GDM1 (cell line): ENCODE data around the gene NEK9.

Experiments
- DNase-seq: peaks from one replicate; lab custom pipeline; 2025; lab: John Stamatoyannopoulos, UW

The NEK9 gene

DNA sequence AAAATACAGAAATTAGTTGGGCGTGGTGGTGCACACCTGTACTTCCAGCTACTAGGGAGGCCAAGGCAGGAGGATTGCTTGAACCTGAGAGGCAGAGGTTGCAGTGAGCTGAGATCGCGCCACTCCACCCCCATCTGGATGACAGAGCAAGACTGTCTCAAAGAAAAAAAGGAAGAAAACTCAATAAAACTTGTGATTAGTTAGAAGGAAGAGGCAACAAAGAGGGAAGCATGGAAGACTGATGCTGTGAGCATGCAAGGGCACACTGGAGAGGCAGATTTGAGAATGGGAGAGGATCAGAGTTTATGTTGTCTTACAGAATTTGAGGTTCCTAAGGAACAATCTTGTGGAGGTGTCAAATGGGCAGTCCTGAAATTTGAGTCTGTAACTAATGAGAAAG is 60.2 kb downstream of the NEK9 start:
- no peak for DNase-seq

DNA sequence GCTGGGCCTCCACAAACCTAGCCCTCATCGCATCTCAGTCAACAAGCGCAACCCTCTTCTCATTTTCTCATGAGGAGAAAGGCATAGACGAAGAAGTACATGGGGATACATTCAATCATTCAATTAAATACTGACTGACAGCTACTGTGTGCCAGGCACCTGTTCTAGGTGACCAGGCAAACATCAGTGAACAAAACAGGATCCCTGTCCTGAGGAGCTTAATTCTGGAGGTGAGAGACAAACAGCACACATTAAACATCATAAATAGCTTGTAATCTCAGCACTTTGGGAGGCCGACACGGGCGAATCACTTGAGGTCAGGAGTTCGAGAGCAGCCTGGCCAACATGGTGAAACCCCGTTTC is 62.7 kb downstream of the NEK9 start:
- no peak for DNase-seq

DNA sequence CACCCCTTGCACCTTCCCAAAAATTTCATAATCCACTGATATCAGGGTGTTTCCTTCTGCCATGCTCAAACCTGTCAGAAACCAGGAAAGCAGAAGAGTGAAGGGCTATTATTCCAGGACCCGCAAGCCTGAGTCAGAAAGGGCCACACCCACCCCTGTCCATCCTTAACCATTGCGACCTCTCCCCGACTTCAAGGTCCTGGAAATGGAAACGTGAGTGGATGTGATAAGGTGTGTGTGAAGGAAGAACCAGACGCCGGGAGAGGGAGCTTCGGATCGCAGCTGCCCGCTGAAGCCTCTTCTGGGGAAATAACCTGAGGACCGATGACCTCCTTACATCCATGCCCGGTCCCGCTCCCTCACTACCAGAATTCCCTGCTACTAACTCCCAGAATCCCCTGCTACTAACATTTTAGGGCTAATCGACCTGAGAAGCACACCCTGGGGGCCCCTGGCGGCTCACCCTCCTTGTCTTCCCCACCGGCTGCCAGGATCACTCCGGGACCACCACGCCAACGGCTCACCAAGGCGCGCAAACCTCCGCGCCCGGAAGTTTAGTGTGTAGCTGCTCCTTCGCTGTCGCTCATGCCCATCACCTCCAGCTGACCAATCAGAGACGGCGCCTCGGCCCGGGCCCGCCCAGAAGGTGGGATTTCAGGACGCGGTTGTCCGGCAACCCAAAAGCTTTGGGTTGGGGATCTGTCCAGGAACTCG is 63.2 kb downstream of the NEK9 start, which contains the start of gene ACYP1:
Gene ACYP1, minus strand, starts transcription at position 534 of the 714 bp plus-strand sequence. Its CDS starts 471 bp downstream, at position 63.
- peak; percentile 84 for DNase-seq

DNA sequence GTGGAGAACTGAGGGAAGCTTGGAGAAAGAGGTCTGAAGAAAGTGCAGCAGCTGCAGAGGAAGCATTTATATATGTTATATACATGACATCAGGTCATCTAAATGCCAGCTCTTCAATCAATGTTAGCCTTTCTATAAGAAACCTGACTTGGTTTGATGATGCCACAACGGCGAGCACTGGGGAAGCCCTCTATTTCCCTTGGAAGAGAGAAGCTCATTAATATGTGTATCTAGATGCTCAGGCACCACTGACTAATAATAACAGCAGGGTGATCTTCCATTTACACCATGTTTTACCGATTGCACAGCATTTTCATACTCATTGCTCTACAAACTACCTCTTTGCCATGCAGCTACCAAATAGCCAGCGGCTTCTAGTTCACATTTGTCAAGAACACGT is 63.8 kb downstream of the NEK9 start:
- no peak for DNase-seq

DNA sequence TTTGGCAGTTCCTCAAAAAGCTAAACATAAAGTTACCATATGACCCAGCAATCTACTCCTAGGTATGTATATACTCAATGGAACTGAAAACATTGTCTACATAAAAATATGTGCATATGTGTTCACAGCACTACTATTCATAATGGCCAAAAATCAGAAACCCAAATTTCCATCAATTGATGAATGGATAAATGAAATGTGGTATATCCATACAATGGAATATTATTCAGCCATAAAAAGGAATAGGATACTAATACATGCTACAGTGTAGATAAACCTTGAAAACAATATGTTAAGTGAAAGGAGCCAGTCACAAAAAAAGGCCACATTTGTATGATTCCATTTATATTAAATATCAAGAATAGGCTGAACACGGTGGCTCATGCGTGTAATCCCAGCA is 66.4 kb downstream of the NEK9 start:
- DNase-seq, result no peak

DNA sequence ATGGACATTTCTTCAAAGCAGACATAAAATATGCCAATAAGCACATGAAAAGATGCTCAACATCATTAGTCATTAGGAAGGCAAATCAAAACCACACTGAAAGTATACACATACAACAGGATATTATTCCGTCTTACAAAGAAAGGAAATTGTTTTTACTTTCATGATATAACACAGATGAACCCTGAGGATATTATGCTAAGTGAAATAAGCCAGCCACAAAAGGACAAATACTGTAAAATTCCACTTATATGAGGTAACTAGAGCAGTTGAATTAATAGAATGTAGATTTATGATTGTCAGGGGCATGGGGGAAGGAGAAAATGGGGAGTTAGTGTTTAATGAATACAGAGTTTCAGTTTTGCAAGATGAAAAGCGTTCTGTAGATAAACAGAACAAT is 67.2 kb downstream of the NEK9 start:
- DNase-seq, result no peak

DNA sequence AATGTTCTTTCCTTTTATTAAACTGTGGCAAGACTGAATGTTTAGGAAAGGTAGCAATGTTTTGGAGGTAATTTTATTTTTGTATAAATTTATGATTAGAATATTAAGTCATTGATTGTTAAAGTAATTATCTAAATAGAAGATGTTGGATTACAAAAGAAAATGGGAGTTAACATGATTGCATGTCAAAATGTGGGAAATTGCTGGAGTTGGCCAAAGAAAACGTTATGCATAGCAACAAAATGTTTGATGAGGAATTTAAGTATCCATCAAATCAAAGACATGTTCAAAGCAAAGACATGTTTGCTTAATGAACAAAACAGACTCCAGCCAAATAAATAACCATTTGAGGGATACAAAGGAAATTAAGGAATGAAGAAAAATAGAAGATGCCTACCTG is 72.4 kb downstream of the NEK9 start:
- no peak for DNase-seq

DNA sequence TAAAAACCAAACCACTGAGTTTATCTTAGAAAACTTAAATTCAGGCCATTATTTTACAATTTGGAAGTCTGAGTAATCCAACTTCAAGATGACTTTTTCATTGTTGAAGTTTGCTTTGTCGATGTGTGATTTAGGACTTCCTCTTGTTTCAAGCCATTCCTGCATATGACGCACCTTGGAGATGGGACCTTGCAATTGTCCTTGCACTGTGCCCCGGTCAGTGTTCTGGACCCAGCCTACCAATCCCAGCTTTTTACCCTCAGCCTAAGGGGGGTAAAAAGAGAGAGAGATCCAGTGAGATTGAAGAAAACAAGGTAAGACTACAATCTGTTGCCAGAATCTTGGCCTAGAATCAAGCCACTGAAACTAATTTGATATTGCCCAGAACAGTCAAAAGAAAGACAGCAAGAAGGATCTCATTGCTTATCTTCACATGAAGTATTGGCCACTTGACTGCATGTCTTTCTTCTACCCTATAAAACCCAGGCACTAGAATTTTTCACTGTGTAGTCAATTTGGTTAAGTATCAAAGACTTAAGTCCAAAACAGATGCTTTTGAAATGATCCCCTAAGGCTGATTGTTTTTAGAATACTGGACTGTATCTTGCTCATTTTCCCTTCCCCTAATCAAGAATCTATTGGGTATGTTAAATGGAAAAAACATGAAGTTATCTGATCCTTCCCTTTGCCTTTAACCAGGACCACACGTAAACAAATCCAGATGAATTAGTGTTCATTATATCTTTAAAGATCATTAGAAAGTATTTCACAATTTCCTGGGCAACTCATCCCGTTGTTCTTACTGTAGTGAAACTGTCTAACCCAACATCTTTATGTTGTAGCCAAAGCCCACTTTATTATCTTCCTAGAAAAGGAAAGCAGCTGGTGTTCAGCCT is 73.2 kb downstream of the NEK9 start:
- no peak for DNase-seq

DNA sequence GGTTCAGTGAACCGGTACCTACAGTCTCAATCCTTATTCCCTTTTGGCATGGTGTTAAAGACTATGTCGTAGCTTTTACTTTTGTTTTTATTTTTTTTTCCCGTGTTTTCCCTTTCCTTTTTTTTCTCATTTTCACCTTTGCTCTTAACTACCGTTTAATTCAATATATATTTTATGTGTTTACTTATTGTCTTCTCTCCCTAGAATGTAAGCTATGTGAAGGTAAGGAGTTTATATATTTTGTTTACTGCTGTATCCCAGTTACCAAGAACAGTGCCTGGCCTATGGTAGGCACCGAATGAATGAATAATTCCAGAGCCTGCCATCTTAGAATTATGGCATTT is 75.3 kb downstream of the NEK9 start:
- DNase-seq, result no peak

DNA sequence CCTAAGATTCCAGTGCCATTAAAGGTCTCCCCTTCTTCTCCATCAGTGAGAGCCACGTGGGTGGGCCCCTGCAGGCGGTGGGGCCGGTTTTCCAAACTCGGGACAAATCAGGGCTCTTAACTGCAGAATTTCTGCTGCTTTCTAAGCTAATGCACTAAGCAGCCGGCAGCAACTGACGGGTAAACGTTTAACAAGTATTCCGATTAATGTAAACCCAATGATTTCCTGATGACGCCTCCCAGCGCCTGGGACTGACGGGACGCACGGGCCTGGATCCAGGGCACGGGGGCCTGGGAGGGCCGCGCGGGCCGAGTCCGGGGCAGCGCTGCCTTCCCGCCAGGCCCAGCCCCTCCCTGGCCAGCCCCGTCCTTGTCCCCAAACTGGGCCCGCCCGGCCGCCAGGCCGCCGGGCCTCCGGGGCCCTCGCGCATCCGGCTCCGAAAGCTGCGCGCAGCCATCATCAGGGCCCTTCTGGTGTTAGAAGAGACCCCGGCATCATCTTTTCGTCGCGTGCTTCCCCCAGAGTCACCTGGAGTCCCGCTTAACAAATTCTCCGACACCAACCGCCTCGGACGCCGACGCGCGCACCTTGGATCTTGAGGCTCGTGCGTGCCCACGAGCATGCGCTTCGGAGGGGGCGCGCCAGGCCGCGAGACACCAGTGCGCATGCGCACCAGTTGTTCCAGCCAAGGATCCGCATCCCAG is 75.8 kb downstream of the NEK9 start, which contains the start of gene MLH3:
Gene MLH3, minus strand, starts transcription at position 616 of the 704 bp plus-strand sequence. CDS start 1,812 bp downstream, outside the sequence.
- DNase-seq, result peak; percentile 40

DNA sequence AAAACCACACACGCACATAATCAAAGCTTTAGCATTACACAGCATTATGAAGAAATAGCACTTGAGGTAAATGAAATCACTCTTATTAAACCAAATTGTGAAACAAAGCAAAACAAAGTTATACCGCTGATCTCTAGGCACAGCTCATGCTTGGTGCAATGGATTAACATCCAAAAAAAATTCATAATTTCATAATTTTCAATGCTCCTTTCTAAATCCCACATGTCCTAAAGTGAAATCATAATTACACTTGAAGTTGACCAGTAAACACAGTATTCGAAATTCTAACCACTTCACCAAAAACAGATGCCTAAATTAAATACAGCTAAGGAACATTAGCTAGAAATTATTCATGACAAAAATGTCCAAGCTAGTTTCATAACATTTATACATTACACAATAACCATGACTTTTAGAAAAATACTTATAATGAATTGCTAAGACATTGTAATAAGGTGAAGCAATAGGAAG is 77.1 kb downstream of the NEK9 start:
- DNase-seq, result no peak

DNA sequence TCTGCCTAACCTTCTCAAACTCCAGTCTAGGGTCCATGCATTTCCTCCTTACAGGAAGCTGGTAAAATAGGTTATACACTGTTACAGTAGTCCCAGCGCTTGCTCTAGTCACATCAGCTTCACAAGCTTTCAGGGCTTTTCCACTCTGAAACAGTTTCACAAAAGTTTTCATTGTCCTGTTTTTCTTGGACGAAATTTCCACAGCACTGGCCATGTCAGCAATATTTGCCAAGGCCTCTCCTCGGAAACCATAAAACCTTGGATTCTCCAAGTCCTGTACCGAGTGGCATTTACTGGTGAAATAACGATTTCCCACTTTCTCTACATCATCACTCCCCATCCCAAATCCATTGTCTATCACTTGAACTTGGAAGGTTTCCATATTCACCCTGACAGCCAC is 77.7 kb downstream of the NEK9 start:
- DNase-seq, result no peak

DNA sequence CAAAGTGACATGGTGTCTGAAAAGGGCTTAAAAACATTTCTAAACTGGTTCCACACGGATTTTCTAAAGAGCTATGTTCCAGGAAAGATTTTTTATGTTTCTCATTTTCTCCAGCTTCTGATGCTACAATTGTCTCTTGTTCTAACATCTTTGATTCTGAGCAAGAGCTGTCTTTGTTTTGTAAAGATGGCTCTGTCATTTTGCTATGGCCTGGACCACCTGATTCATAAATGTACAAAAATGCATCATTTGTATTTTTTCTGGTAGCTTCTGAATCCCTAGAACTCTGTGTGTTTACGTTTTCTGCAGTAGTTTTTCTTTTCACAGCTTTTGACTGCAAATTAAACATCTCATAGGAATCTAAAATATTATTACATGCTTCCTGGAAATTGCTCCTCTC is 78.7 kb downstream of the NEK9 start:
- DNase-seq, result no peak

DNA sequence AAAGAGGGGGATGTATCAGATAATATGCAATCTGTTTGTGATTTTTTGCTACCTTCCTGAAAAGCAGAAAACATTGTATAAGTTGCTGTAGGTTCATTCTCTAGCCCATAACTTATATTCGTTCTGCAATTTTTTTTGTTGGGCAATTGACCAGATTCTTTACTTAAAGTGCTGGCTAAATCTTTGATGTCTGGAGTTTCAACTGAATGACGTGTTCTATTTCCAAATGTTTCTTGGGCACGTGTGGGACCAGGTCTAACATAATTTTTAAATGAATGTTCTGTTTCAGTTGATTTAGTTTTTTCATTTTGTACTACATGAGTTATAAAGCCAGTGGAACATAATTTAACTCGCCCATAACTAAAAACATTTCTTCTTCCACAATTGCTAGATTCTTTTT is 79.3 kb downstream of the NEK9 start:
- DNase-seq, result no peak

DNA sequence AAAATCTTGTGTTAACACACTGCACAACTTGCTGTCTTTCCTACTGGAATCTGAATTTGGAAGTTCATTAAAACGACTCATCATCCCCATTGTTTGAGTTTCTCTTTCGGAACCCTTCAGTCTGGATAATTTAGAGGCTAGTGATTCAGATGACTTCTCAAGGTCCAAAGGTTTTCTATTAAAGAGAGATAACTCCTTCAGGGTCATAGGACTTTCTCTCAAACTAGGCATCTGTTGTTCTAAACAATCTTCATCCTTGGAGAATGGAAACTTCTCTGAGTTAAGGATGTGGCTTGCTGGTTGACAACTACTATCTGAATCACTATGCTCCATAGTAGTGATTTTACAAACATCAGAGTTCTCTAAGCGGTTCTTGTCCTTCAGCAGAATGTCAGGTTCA is 79.9 kb downstream of the NEK9 start:
- no peak for DNase-seq

DNA sequence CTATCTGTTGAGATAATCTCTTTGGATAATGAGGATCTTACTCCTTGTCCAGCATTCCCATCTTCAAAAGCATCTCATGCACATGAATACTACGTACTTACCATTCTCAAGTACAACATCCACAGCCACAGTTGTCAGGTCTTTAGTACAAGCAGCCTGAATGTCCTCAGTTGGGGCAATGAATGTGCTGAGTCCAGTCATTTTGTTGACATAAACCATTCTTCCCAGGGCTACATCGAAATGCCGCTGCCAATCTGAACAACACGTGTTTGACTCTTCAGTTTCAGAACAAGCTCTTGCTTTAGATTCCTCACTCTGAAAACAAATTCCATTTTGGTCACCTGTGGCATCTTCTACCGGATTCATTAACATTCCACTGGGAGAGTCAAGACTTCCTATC is 80.6 kb downstream of the NEK9 start:
- DNase-seq, result no peak

DNA sequence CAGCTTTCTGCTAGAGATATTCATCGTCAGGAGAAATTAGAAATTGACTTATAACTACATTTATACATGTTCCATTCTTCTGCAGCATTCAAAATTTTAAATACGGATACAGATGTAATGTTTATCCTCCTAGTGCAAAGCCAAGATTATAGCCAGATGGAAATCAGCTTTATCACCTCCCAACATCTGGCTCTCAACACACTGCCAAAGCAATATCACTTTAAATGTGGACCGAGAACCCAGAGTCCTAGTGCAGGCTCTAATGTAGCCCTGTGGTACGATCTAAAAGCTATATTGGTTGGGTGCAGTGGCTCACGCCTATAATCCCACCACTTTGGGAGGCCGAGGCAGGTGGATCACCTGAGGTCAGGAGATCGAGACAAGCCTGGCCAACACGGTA is 82.1 kb downstream of the NEK9 start:
- no peak for DNase-seq

DNA sequence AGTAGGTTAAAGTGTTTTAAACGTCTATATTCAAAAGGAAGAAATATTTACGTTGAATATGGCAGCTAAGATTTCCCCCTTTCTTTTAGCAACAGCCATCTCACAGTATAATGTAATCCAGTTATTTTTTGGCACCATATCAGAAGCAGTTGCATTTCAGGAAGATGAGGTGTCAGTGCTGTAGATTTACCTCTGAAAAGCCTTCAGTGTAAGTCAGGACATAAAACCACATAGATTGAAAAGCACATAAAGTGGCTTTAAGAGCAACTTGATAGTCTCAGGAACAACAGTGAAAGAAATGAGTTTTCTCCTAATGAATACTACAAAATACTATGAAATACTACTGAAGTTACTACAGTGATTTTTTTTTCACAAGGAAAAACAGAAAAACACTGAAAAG is 82.5 kb downstream of the NEK9 start:
- DNase-seq, result no peak

DNA sequence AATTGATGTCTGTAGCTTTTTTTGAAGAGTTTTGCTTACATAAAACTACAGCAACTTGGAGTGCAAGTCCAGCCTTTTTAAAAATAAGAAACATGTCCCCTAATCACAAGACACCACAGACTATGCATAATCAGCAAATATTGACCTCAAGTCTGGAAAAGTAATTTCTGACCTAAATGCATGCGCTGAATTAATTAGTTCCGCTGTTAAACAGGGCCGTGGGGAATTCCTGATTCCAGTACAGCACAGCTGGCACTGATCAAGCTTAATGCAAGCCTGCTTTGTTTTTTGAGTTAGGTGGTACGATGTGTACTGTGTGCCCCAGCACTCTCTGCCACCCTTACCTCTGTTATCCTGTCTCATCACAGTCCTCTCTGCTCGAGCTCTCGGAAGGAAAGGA is 84.8 kb downstream of the NEK9 start:
- DNase-seq, result no peak

DNA sequence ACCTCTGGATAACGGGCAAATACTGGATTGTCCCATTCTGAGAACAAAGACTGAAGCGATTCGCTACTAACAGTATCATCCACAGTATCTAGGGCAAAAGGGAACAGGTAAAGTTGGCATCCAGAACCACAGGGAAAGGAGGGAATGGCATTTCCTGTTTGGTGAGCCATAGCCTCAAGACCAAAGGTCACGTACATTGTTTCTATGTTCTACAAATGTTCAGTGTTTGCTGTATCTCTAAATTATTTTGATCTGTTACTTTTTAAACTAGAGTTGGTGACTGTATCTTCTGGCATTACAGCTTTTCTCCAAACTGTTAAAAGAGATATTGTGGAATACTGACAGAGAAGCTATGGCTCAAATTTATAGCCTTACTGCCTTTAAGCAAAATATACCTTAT is 85.2 kb downstream of the NEK9 start:
- no peak for DNase-seq

DNA sequence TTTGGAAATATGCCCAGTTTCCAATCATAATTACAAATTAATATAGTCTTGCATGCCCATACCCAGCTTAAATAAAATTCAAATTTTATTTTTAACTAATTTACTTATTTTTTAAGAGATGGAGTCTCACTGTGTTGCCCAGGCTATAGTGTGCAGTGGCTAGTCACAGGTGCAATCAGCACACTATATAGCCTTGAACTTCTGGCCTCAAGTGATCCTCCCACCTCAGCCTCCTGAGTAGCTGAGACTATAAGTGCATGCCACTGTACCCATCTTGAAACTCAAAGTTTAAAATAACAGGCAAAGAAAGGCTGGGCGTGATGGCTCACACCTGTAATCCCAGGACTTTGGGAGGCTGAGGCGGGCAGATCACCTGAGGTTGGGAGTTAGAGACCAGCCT is 85.9 kb downstream of the NEK9 start:
- DNase-seq, result no peak

DNA sequence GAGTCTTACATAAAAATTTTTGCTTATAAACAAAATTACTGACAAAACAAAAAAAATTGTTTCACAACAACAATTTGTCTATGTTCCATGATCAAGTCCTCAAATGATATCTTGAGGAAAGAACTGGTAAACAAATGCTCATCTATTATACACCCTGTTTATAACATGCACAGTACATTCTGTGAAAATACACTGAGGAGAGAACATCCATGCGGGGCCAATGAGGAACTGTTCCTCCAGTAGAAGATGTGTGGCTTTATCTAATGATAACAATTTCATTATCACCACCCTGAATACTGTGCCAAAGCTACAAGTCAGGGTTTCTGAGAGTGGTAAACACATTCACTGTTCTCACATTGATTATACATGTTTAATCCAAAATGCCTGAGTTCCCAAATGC is 86.3 kb downstream of the NEK9 start:
- no peak for DNase-seq

DNA sequence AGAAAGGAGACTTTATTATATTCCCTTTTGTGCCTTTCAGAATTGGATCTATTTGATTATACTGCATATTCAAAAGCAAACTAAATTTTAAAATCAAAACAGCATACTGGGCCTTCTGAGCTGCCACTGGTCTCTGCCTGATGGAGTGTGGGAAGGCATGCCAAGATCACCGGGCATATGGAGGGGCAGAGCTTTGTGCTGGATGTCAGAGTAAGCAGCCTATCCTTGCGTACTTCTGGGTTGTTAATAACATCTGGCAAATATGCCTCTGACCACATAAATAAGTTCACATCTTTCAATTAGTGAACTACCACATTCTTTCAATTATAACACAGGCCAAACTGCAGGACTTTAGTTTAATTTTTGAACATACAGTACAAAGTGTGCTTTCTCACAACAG is 93.9 kb downstream of the NEK9 start:
- no peak for DNase-seq
